HG03097 (cell line): ENCODE data around the gene CA4.

ENCODE experiments used
- ATAC-seq: cut with Tn5 transposase; IDR thresholded peaks from one replicate; pipeline ENCODE4 v1.9.1; 2021; ENCODE audit not compliant: unreplicated experiment, low FRiP score

CA4 gene

DNA sequence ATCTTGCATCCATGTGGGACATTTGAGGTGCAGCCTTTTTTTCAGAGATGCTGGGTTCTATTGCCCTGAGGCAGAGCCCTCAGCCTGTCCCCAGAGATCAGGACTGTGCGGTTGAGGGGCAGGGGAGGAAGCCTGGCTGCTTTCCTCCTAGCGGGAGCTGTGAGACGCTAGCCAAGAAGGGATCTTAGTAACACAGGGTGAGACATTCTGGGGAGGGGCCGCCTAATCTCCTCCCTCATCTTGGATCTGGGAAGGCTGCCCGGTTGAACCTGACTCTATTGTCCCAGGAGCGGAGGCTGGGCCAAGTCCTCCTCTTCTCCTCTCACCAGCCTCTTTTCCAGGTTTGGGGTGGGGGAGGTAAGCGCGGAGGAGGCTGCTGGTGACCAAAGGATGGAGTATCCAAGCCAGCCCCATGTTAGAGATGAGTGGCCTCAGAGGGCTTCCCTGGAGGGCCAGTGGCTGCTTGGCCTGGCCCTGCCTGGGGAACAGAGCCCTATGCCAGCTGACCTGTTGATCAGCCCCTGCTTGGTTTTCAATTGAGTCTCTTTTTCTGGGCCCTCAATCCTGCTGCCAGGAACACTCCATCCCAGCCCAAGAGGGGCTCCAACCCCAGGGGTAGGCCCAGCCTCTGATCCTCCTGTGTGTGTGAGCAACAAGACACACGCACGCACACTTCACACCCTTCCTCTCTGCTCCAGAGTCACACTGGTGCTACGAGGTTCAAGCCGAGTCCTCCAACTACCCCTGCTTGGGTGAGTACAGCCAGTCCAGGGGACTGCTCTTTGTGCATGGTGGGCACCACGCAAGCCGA lies 5.0 kb downstream of the CA4 start:
- no peak for ATAC-seq

DNA sequence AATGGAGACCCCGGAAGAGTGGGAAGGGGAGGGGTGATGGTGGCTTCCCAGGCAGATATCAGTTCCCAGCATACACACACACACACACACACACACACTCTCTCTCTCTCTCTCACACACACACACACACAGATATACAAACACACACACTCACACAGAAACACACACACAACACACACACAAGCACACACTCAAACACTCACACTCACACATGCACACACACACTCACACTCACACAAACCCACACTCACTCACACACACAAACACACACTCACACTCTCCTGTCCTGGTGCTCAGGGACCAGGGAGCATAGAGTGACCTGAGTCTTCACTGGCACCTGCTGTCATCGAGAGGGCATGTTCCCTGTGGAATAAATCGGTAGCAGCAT lies 5.6 kb downstream of the CA4 start:
- no peak for ATAC-seq

DNA sequence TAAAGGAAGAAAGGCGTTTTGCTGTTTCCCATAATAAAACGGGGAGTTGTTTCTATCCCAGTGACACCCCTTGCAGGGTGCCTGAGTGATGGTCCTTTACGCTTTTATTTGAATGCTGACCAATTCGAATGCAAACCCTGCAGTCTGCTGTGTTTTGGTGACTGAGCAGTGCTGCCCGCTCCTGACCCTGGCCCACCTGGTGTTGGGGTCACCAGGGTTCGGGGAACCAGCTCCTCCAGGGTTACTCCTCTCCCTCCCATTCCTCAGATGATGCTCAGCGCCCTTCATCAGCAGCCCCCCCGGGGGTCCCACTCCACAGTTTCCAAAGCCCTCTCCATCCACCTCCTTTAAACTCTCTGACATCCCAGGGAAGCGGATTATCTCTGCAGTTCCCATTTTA lies 6.0 kb downstream of the CA4 start:
- no peak for ATAC-seq

DNA sequence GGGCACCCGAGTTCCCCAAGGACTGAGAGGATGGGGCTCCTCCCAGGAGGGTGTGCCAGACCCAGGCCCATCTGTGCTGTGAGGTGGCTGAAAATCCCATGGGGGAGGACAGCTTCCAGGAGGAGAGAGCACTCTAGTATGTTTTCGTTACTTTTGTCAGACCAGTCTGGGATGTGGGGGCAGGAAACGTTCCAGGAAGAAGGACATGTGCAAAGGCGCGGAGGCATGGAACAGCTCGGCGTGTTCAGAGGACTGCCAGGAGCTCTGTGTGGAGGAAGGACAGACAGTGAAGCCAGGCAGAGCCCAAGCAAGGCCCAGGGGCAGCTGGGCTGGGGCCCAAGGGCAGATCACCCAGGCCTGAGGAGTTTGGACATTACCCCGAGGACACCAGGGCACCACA lies 7.0 kb downstream of the CA4 start:
- no peak for ATAC-seq

DNA sequence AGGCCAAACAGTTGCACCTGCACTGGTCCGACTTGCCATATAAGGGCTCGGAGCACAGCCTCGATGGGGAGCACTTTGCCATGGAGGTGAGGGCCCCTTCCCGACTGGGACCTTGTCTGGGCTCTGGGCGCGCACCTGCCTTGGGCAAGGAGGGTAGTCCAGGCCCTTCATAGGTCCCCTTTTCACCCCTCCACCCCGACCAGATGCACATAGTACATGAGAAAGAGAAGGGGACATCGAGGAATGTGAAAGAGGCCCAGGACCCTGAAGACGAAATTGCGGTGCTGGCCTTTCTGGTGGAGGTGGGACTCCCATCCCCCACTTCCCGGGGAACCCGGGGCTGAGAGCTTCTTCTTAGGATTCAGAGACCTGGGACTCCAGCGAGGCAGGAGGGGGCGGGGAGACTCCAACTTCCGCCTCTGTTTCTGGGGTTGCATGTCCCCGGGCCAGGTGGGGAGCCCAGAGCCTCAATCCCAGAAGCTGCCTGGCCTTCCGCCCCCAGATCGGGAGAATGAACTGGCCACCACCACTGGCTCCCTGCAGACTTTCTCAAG lies 7.8 kb downstream of the CA4 start:
- no peak for ATAC-seq

DNA sequence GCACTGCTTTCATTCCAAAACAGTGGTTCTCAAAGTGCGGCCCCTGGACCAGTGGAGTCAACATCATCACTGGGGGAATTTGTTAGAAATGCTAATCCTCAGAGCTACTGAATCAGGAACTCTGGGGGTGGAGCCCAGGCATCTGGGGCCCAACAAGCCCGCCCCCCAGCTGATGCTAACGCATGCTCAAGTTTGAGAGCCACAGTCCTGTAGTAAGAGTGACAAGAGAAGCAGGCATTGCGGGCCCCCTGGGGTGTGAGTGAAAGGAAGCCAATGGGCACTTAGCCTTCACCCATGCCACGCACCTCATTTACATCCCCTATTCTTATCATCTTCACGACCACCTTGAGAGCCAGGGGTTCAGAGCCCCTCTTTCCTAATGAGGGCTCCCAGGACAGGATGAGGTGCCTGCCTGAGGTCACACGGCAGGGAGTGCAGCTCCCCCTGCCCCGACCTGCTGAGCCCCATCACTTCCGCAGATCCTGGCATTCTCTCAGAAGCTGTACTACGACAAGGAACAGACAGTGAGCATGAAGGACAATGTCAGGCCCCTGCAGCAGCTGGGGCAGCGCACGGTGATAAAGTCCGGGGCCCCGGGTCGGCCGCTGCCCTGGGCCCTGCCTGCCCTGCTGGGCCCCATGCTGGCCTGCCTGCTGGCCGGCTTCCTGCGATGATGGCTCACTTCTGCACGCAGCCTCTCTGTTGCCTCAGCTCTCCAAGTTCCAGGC lies 9.1 kb downstream of the CA4 start:
- no peak for ATAC-seq

DNA sequence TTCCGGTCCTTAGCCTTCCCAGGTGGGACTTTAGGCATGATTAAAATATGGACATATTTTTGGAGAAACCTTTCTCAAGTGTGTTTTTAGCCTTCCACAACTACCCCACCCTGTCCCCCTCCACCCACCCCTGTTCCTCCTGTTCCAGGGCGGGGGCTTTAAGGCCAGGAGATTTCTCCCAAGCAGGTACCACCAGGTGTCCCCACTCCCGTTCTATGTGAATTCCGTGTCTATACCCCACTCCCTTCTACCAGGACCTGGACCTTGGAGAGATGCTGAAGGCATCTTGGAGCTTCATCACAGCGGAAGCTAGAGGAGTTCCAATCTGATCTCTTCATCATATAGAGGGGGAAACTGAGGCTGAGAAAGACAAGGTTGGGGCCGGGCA lies 9.7 kb downstream of the CA4 start:
- no peak for ATAC-seq

DNA sequence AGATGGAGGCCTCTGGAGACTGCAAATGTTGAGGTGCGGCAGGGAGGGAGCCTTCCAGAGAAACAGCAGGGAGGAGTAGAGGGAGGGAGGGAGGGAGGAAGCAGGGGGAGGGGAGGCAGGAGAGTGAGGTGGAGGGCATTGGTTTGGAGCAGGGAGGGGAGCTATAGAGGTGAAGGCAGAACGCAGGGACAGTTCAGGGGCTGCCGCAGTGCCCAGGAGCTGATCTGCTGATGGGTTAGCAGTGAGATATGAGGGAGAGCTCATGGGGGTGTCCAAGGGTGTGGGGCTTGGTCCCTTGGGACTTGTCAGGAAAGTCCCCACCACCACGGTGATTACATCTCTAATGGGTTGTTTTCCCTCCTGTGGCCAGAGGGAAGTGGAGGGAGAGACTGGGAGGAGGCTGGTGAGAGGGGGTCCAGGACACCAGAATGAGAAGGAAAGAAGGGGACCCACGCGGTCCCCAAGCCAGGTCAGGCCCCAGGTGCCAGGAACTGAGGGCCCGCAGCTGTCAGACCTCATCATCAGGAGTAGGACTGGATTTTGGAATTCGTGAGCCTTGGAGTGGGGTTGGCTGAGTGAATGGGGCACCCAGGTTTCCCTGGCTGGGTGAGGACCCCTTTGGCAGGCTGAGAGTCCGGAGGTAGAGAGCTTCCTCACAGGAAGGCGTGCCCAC lies 11.2 kb downstream of the CA4 start:
- ATAC-seq = no peak

- no peak for ATAC-seq
Measured at GRCh38 chr17:60161598-60162330, 12.0 kb downstream of the CA4 start.

- ATAC-seq = no peak
Measured at GRCh38 chr17:60163108-60163784, 13.5 kb downstream of the CA4 start.

- no peak for ATAC-seq
Measured at GRCh38 chr17:60164164-60164563, 14.4 kb downstream of the CA4 start.

DNA sequence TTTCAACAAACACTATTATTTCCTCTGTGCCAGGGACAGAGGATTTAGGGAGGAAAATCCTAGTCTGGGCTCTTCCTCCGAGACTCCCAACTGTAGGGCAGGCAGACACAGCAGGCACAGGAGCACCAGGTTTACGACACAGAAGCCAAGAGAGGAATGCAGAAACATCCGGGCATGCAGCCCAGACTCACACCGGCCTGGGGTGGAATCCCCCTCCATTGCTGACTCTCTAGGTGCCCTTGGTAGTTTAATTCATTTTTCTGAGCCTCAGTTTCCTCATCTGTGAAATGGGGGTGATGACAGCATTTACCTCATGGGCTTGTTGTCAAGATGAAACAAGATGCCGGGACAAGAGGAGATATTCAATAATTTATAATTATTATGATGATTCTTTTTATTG lies 14.9 kb downstream of the CA4 start:
- ATAC-seq = no peak

DNA sequence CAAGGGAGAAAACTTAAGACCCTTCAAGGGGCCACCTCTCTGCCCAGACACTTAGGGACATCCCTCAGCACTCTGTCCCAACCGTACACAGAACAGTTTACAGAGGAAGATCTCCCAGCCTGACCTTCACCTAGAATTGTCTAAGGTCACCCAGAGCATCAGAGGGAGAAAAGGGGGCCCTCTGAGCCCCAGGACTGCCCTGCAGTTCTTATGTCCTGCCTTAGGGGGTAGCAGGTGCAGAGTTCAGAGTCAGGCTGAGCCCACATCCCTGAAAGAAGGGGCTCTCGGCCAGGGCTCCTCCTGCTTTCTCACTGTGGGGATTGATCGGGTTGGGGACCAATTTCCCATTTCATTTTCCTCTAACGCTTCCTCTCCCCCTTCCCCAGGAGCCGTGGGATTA lies 15.4 kb downstream of the CA4 start:
- no peak for ATAC-seq

- ATAC-seq = no peak
Measured at GRCh38 chr17:60165971-60166370, 16.2 kb downstream of the CA4 start.

DNA sequence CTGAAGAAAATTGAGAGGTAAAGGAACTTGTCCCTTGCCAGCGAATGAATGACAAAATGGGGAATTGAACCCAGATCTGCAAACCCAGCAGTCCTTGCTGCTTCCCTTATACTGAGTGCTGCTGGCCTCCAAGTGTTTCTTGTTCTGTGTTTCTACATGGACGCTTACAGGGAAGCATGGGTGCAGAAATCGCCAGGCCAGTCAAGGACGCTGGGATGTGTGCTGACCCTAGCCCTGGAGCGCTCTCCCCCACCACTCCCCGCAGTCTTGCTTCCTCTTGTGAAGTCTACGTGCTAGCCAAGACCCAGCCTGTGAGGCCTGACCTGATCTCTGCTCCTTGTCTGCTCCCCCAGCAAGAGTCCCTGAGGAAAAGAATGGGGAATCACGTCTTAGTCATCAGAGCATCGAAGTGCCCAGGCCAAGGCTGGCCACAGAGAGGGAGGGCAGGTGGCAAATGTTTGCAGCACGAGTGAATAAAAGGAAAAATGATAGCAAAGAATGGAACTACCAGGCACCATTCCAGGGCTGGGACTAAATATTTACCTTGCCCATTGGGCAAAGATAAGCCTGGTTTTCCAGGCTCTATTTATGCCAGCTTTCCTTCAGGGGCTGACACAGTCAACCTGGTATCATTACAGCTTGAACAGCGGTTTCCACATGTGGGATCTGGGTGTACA lies 17.4 kb downstream of the CA4 start:
- ATAC-seq = no peak

- no peak for ATAC-seq
Measured at GRCh38 chr17:60168654-60169053, 18.9 kb downstream of the CA4 start.

DNA sequence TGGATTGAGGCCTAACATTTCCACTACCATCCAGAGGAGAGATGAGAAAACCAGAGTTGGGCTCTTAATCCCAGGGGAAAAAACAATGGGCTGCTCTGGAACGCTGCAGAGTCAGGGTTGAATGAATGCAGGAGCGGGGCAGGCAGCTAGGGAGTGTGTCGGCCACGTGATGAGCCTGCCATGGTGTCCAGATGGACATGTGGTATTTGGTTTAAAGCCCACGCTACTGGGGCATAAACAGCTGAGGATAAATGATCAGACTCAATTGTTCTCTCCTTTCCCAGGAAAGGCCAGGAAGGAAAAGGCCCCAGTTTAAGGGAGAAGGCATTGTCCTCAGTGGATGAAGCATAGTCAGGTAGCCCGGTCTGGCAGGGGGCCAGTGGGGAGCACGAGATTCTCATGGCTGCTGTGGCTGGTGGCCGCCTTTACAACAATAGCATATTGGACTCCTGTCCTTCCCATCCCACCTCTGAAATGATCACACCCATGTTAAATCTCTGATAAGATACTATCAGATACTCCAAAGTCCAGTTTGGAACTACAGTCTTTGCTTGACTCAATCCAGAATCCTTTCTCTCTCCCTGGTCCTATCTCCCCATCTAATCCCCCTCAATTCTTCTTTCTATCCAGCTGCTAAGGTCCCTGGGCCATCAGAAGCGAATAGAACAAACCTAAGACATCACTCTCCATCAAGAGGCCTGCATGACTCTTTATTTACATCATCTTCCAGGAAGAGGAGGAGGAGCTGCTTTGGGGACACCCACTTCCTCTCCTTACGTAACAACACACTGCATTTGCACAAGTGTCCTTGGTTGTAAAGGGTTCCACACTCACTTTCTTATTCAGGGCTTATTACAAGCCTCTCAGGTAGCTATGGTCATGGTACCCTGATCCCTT lies 20.4 kb downstream of the CA4 start:
- ATAC-seq = no peak

- ATAC-seq = no peak
Measured at GRCh38 chr17:60170835-60171752, 21.3 kb downstream of the CA4 start.
